HCT116 (cell line): ENCODE results near the gene DBNDD2. TPM values are rescaled to one million over a fixed set of nuclear protein-coding genes. Genes with fewer than 3 reads are reported as not detected.

Source experiments
- ATAC-seq: fragments of 200-7000 bp; cut with Tn5 transposase; 2 replicates; pipeline ENCODE4 v1.9.1; 2020; ENCODE audit warnings: mild to moderate bottlenecking, moderate library complexity
- BruUV-seq: library from RNA; stranded (reverse); fragments of 400-500 nt; replicated peaks from 2 replicates; lab custom pipeline; 2021; lab: Mats Ljungman, UMichigan
- CTCF ChIA-PET: fragments of 300-600 bp; sonication (Branson Sonifier 250); formaldehyde crosslinking; loops from one replicate; lab custom pipeline; 2021; ENCODE audit warnings: antibody characterized with exemption; lab: Charles Lee
- POLR2A ChIA-PET: fragments of 300-600, 350-600 bp; sonication (Branson Sonifier 250); formaldehyde crosslinking; loops from one replicate; lab custom pipeline; 2021; ENCODE audit warnings: antibody characterized with exemption; lab: Charles Lee
- RAD21 ChIA-PET, 2 experiments: fragments of 300-600 bp; sonication (Branson Sonifier 250); formaldehyde crosslinking; loops; one replicate each; lab custom pipeline; 2023; ENCODE audit warnings: low total read pairs in 2 of 2; ENCODE audit not compliant: uncharacterized antibody in 2 of 2, unreplicated experiment in 2 of 2, low non-redundant PET in 1 of 2; lab: Charles Lee
- DNase-seq: peaks from one replicate; pipeline ENCODE4 v3.0.0-alpha.2; 2010; ENCODE audit warnings: low read depth, low spot score
- H2AFZ ChIP-seq: fragments of 200-600 bp; shearing (Covaris generic), sonication (generic); 2 replicates; pipeline ENCODE4 v1.6.1; 2017; ENCODE audit warnings: low read depth, mixed run types, mixed read lengths, antibody characterized with exemption, low read length; ENCODE audit not compliant: poor library complexity, severe bottlenecking
- H3K27ac ChIP-seq: 2 replicates; pipeline ENCODE4 v1.5.1; 2012; ENCODE audit warnings: low read depth, low read length
- H3K27me3 ChIP-seq: fragments of 200-600 bp; sonication (generic); 2 replicates; pipeline ENCODE4 v1.6.1; 2016; ENCODE audit warnings: mixed run types, low read length, mixed read lengths; ENCODE audit not compliant: insufficient read depth
- H3K36me3 ChIP-seq, 2 experiments: fragments of 200-500 bp in 1 of 2; fragments of 200-600 bp in 1 of 2; sonication (Bioruptor generic) in 1 of 2; sonication (generic) in 1 of 2; 2 replicates each; pipeline versions ENCODE4 v1.5.1 to v1.6.1; 2014 to 2016; ENCODE audit warnings: low read length in 2 of 2, inconsistent platforms in 1 of 2, mixed read lengths in 1 of 2, mixed run types in 1 of 2; ENCODE audit not compliant: insufficient read depth in 2 of 2, control insufficient read depth in 1 of 2
- H3K4me1 ChIP-seq, 2 experiments: fragments of 200-600 bp in 1 of 2; sonication (generic) in 1 of 2; 2 replicates each; pipeline versions ENCODE4 v1.5.1 to v1.6.1; 2012 to 2017; ENCODE audit warnings: low read length in 2 of 2, inconsistent platforms in 1 of 2, mild to moderate bottlenecking in 1 of 2, mixed read lengths in 1 of 2, mixed run types in 1 of 2, moderate library complexity in 1 of 2; ENCODE audit not compliant: insufficient read depth in 2 of 2, control insufficient read depth in 1 of 2
- H3K4me2 ChIP-seq: fragments of 200-600 bp; sonication (generic); 2 replicates; pipeline ENCODE4 v1.6.1; 2017; ENCODE audit warnings: mixed run types, low read length, mixed read lengths
- H3K4me3 ChIP-seq, 2 experiments: fragments of 200-600 bp in 1 of 2; sonication (generic) in 1 of 2; replicated peaks in 1 of 2; 2 replicates each; pipeline ENCODE4 v1.5.1; 2011 to 2016; ENCODE audit warnings: low read length in 2 of 2, control low read depth in 1 of 2, low read depth in 1 of 2, mild to moderate bottlenecking in 1 of 2, mixed read lengths in 1 of 2, mixed run types in 1 of 2
- H3K79me2 ChIP-seq: fragments of 200-600 bp; sonication (generic); 2 replicates; pipeline ENCODE4 v1.6.1; 2017; ENCODE audit warnings: mild to moderate bottlenecking, mixed run types, low read length, moderate library complexity, mixed read lengths; ENCODE audit not compliant: insufficient read depth
- H3K9ac ChIP-seq: fragments of 200-600 bp; sonication (generic); 2 replicates; pipeline ENCODE4 v1.6.1; 2016; ENCODE audit warnings: low read length, mixed read lengths
- H3K9me2 ChIP-seq: fragments of 200-600 bp; sonication (generic), shearing (Covaris generic); 2 replicates; pipeline ENCODE4 v1.6.1; 2017; ENCODE audit warnings: mixed run types, mild to moderate bottlenecking, moderate library complexity; ENCODE audit not compliant: insufficient read depth
- H3K9me3 ChIP-seq, 2 experiments: fragments of 200-500 bp in 1 of 2; fragments of 200-600 bp in 1 of 2; sonication (Bioruptor generic) in 1 of 2; sonication (generic) in 1 of 2; 2 replicates each; pipeline ENCODE4 v1.6.1; 2014 to 2017; ENCODE audit warnings: low read length in 2 of 2, mixed read lengths in 2 of 2, inconsistent platforms in 1 of 2, low read depth in 1 of 2, mild to moderate bottlenecking in 1 of 2, mixed run types in 1 of 2, moderate library complexity in 1 of 2; ENCODE audit not compliant: control insufficient read depth in 1 of 2, insufficient read depth in 1 of 2
- H4K20me1 ChIP-seq: fragments of 200-600 bp; sonication (generic), shearing (Covaris generic); 2 replicates; pipeline ENCODE4 v1.6.1; 2017; ENCODE audit warnings: mixed run types, mild to moderate bottlenecking, moderate library complexity; ENCODE audit not compliant: insufficient read depth
- ATF3 ChIP-seq: IDR thresholded peaks from 2 replicates; pipeline ENCODE4 v1.6.1; 2012
- CEBPB ChIP-seq: IDR thresholded peaks from 2 replicates; pipeline ENCODE4 v1.6.1; 2012; ENCODE audit warnings: low read depth
- CTCF ChIP-seq, 3 experiments: fragments of 200-600 bp in 1 of 3; sonication (generic) in 1 of 3; IDR thresholded peaks in 2 of 3; conservative IDR thresholded peaks in 1 of 3; 2 replicates each; pipeline ENCODE4 v1.5.1; 2012 to 2017; ENCODE audit warnings: low read depth in 2 of 3, low read length in 2 of 3, antibody characterized with exemption in 1 of 3, borderline replicate concordance in 1 of 3, control low read depth in 1 of 3, mild to moderate bottlenecking in 1 of 3, mixed read lengths in 1 of 3, mixed run types in 1 of 3, moderate library complexity in 1 of 3; ENCODE audit not compliant: insufficient read depth in 1 of 3
- EGR1 ChIP-seq: IDR thresholded peaks from 2 replicates; pipeline ENCODE4 v1.6.1; 2012; ENCODE audit warnings: low read depth
- EZH2phosphoT487 ChIP-seq: fragments of 200-600 bp; IDR thresholded peaks from 2 replicates; pipeline ENCODE4 v1.6.1; 2018; ENCODE audit warnings: antibody characterized with exemption, borderline replicate concordance
- JUND ChIP-seq: IDR thresholded peaks from 2 replicates; pipeline ENCODE4 v1.6.1; 2012
- MAX ChIP-seq: IDR thresholded peaks from 2 replicates; pipeline ENCODE4 v1.6.1; 2012
- POLR2AphosphoS5 ChIP-seq: IDR thresholded peaks from 2 replicates; pipeline ENCODE4 v1.6.1; 2011; ENCODE audit warnings: mild to moderate bottlenecking, low read depth, low read length, moderate library complexity
- RAD21 ChIP-seq: IDR thresholded peaks from 2 replicates; pipeline ENCODE4 v1.6.1; 2012; ENCODE audit warnings: low read depth, mild to moderate bottlenecking
- SP1 ChIP-seq: IDR thresholded peaks from 2 replicates; pipeline ENCODE4 v1.6.1; 2012; ENCODE audit warnings: low read depth
- TCF7L2 ChIP-seq: IDR thresholded peaks from 2 replicates; pipeline ENCODE4 v1.7.0; 2011; ENCODE audit warnings: borderline replicate concordance, inconsistent platforms; ENCODE audit not compliant: insufficient read depth, insufficient read length; ENCODE audit errors: extremely low read depth
- YY1 ChIP-seq: IDR thresholded peaks from 2 replicates; pipeline ENCODE4 v1.6.1; 2011; ENCODE audit warnings: low read length, low read depth, moderate library complexity, mild to moderate bottlenecking; ENCODE audit not compliant: insufficient replicate concordance; ENCODE audit errors: extremely low read depth
- ZFX ChIP-seq: fragments of 450-650 bp; IDR thresholded peaks from 2 replicates; pipeline ENCODE4 v1.6.1; 2017
- intact Hi-C: fragments of 100-400 bp; cut with micrococcal nuclease; formaldehyde crosslinking; loops from 2 replicates; pipeline ENCODE4 v1.10.0; 2022
- total RNA-seq: library from RNA; stranded (reverse); gene quantifications from one replicate; pipeline ENCODE4 v1.2.1, GENCODE V29; 2021; ENCODE audit not compliant: unreplicated experiment

Gene DBNDD2
- total RNA-seq, 1 experiment from 2014 or later, result 44.2 TPM

GRCh38 chr20:45373353-45374100, 34.6 kb upstream of the DBNDD2 start:
- H4K20me1 ChIP-seq, result no peaks in the 10 kb centered on the region
- H3K4me1 ChIP-seq, result peaks cover 0 to 15% of the 10 kb centered on the region in 2 experiments; a peak in 2 of 4 replicates
- H3K9me2 ChIP-seq, result no peaks in the 10 kb centered on the region
- H3K4me3 ChIP-seq, result no peak overlapping the region
- RAD21 ChIA-PET, result interaction anchor here in 1 of 2 experiments (1.5 to 2.1 kb wide), 2 partner anchors 53 to 63 kb away, joined by 4 to 16 read pairs; no protein-coding TSS in a partner anchor
- no peaks in the 10 kb centered on the region; a peak in 1 of 4 replicates for H3K36me3 ChIP-seq
- H3K9me3 ChIP-seq, result no peaks in the 10 kb centered on the region
- H3K9ac ChIP-seq, result no peak overlapping the region
- peak; percentile 92 for ATAC-seq
- no peaks in the 10 kb centered on the region for H3K79me2 ChIP-seq
- no peak overlapping the region for H2AFZ ChIP-seq
- CTCF ChIA-PET, result interaction anchor here (0.9 to 8.3 kb wide), 23 partner anchors 8 to 398 kb away, joined by 3 to 61 read pairs (median 4); partner anchors contain the start of genes PIGT and SYS1
- no peaks in the 10 kb centered on the region for H3K27me3 ChIP-seq
- H3K27ac ChIP-seq, result no peak overlapping the region
- TF ChIP-seq ZFX (no peak), CTCF (IDR thresholded peaks at IDR 0.05 in 2 of 3, conservative IDR thresholded peaks at IDR 0.05 in 1 of 3; ENCODE audit: borderline replicate concordance in 1 of 3, insufficient read depth in 1 of 3, low read depth in 2 of 3, low read length in 2 of 3) (peak; percentile 87 to 95 (median 93)), EZH2phosphoT487 (no peak), EGR1 (no peak), RAD21 (peak; percentile 89), POLR2AphosphoS5 (no peak), SP1 (no peak), YY1 (peak; percentile 13), TCF7L2 (no peak), MAX (no peak), CEBPB (no peak), JUND (no peak), ATF3 (no peak)
- H3K4me2 ChIP-seq, result peak overlapping the region; percentile 58
- no TSS peak for BruUV-seq
- POLR2A ChIA-PET, result interaction anchor here (0.8 to 2.2 kb wide), 4 partner anchors 10 to 63 kb away, joined by 3 to 9 read pairs (median 4); partner anchors contain the start of gene SYS1
- peak; percentile 57 for DNase-seq
- intact Hi-C loops, result loop anchor here (1.0 to 2.0 kb wide), 3 partner anchors 43 to 398 kb away; partner anchors contain the start of gene PIGT
